ENCODE data around the gene NLRP6. TPM values are rescaled to one million over a fixed set of nuclear protein-coding genes. Genes with fewer than 3 reads are reported as not detected.
A peak's percentile ranks its signal among the peaks of the same experiment; 100 is the strongest.

The NLRP6 gene
- total and polyA plus RNA-seq, 2 experiments from 2014 or later: not detected

DNA sequence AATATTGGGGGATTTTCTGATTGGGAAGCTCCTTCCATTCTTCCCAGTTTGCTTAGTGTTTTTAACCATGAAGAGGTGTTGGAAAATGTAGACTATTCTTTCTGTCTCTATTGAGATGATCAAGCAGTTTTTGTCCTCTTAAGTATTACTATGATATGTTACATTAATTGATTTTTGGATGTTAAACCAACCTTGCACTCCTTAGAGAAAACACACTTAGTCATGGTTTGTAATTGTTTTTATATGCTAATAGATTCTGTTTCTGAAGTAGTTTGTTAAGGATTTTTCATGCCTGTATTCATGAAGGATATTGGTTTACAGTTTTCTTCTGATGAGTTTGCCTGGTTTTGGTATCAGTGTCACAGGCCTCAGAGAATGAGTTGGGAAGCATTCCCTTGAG, 2.0 kb upstream of the NLRP6 start:
- no peak overlapping the region for H3K4me3 ChIP-seq
- no peaks in the 10 kb centered on the region for H3K9me2 ChIP-seq (ENCODE audit: insufficient read depth)
- DNase-seq: no peak
- H3K79me2 ChIP-seq (ENCODE audit: insufficient read depth): no peaks in the 10 kb centered on the region
- no peaks in the 10 kb centered on the region for H3K36me3 ChIP-seq (ENCODE audit: low read depth)
- H4K20me1 ChIP-seq (ENCODE audit: insufficient read depth): no peaks in the 10 kb centered on the region
- no peaks in the 10 kb centered on the region for H3F3A ChIP-seq (ENCODE audit: insufficient read depth)
- in situ Hi-C loops (cut with MboI): no loop called here
- H3K27ac ChIP-seq: no peak overlapping the region
- peaks cover 46% of the 10 kb centered on the region for H3K27me3 ChIP-seq (replicated peaks; ENCODE audit: insufficient read depth)
- H3K9ac ChIP-seq: no peak overlapping the region
- no peak for TF ChIP-seq EZH2phosphoT487 (IDR thresholded peaks at IDR 0.05; ENCODE audit: insufficient read depth, low read depth)
- no peak for TF ChIP-seq EZH2 (IDR thresholded peaks at IDR 0.05; ENCODE audit: insufficient read depth, poor library complexity, severe bottlenecking)
- no peaks in the 10 kb centered on the region for H3K4me1 ChIP-seq (ENCODE audit: insufficient read depth)
- no peak overlapping the region for H3K4me2 ChIP-seq (ENCODE audit: unreplicated experiment)
- H2AFZ ChIP-seq: no peak overlapping the region
- H3K9me3 ChIP-seq (ENCODE audit: low read depth): no peaks in the 10 kb centered on the region

DNA sequence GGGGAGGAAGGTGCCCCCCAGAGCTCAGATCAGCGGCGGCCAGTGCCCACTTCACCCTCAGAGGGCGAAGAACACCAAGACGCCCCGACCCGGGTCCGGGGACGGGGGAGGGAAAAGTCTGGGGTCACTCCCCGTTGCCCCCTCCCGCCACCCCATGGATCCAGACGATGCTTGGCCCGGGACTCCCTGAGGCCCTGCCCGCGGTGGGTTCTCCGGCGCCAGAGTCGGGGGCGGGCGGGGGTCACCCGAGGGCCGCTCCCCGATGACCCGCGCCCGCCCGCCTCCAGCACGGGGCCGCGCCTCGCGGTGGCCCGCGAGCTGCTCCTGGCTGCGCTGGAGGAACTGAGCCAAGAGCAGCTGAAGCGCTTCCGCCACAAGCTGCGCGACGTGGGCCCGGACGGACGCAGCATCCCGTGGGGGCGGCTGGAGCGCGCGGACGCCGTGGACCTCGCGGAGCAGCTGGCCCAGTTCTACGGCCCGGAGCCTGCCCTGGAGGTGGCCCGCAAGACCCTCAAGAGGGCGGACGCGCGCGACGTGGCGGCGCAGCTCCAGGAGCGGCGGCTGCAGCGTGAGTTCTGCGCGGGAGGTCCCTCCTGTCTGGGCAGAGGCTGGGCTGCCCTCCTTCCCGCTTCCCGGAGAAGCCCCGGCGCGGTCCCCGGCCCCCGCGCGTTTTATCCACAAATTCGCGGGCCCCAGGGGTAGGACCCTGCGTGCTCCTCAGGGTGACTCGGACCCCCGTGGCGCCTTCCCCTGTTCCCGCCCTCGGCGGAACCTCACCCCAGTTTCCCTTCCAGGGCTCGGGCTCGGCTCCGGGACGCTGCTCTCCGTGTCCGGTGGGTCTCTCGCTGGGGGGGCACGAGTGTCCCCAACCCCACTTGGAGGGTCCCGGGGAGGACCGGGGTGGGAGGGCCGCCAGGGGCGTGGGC, 1.1 kb downstream of the NLRP6 start:
- Histone ChIP-seq H3K4me2 (ENCODE audit: unreplicated experiment) (no peak overlapping the region), H3F3A (ENCODE audit: insufficient read depth) (no peaks in the 10 kb centered on the region), H3K4me3 (no peak overlapping the region), H3K27ac (no peak overlapping the region), H3K27me3 (replicated peaks; ENCODE audit: insufficient read depth) (peaks cover 71% of the 10 kb centered on the region), H2AFZ (no peak overlapping the region), H3K9ac (no peak overlapping the region), H3K36me3 (ENCODE audit: low read depth) (no peaks in the 10 kb centered on the region), H3K9me3 (ENCODE audit: low read depth) (no peaks in the 10 kb centered on the region), H3K4me1 (ENCODE audit: insufficient read depth) (no peaks in the 10 kb centered on the region), H4K20me1 (ENCODE audit: insufficient read depth) (no peaks in the 10 kb centered on the region), H3K9me2 (ENCODE audit: insufficient read depth) (no peaks in the 10 kb centered on the region), H3K79me2 (ENCODE audit: insufficient read depth) (no peaks in the 10 kb centered on the region)
- in situ Hi-C loops (cut with MboI): no loop called here
- 11 to 12% methylated on average over 38 to 84 of the region's 97 CpGs for WGBS, 2 experiments (ENCODE audit: low coverage in 1 of 2, low lambda C conversion rate in 2 of 2, missing lambda C conversion rate in 2 of 2)
- DNase-seq: no peak
- TF ChIP-seq EZH2 (IDR thresholded peaks at IDR 0.05; ENCODE audit: insufficient read depth, poor library complexity, severe bottlenecking) (no peak), EZH2phosphoT487 (IDR thresholded peaks at IDR 0.05; ENCODE audit: insufficient read depth, low read depth) (0 out of 2 replicates have a peak, but pooled peaks have one; percentile 34)

DNA sequence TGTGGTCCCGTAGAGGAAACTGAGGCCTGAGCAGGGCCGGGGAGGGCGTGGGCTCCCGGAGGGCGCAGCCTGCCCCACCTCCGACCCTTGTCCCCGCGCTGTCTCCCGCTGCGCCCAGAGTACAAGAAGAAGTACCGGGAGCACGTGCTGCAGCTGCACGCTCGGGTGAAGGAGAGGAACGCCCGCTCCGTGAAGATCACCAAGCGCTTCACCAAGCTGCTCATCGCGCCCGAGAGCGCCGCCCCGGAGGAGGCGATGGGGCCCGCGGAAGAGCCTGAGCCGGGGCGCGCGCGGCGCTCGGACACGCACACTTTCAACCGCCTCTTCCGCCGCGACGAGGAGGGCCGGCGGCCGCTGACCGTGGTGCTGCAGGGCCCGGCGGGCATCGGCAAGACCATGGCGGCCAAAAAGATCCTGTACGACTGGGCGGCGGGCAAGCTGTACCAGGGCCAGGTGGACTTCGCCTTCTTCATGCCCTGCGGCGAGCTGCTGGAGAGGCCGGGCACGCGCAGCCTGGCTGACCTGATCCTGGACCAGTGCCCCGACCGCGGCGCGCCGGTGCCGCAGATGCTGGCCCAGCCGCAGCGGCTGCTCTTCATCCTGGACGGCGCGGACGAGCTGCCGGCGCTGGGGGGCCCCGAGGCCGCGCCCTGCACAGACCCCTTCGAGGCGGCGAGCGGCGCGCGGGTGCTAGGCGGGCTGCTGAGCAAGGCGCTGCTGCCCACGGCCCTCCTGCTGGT, 1.9 kb downstream of the NLRP6 start:
- H3K4me1 ChIP-seq (ENCODE audit: insufficient read depth): no peaks in the 10 kb centered on the region
- H3K4me2 ChIP-seq (ENCODE audit: unreplicated experiment): no peak overlapping the region
- H3K79me2 ChIP-seq (ENCODE audit: insufficient read depth): no peaks in the 10 kb centered on the region
- no peak overlapping the region for H3K9ac ChIP-seq
- no peak for TF ChIP-seq EZH2phosphoT487 (IDR thresholded peaks at IDR 0.05; ENCODE audit: insufficient read depth, low read depth)
- no peak for TF ChIP-seq EZH2 (IDR thresholded peaks at IDR 0.05; ENCODE audit: insufficient read depth, poor library complexity, severe bottlenecking)
- H3K36me3 ChIP-seq (ENCODE audit: low read depth): no peaks in the 10 kb centered on the region
- no peaks in the 10 kb centered on the region for H4K20me1 ChIP-seq (ENCODE audit: insufficient read depth)
- peak; percentile 64 for DNase-seq
- WGBS, 2 experiments (ENCODE audit: low coverage in 1 of 2, low lambda C conversion rate in 2 of 2, missing lambda C conversion rate in 2 of 2): 3 to 6% methylated on average over 61 to 64 of the region's 85 CpGs
- H3K27ac ChIP-seq: no peak overlapping the region
- H2AFZ ChIP-seq: no peak overlapping the region
- H3K9me2 ChIP-seq (ENCODE audit: insufficient read depth): no peaks in the 10 kb centered on the region
- no peaks in the 10 kb centered on the region for H3F3A ChIP-seq (ENCODE audit: insufficient read depth)
- in situ Hi-C loops (cut with MboI): no loop called here
- H3K9me3 ChIP-seq (ENCODE audit: low read depth): no peaks in the 10 kb centered on the region
- no peak overlapping the region for H3K4me3 ChIP-seq
- H3K27me3 ChIP-seq (replicated peaks; ENCODE audit: insufficient read depth): peaks cover 71% of the 10 kb centered on the region

DNA sequence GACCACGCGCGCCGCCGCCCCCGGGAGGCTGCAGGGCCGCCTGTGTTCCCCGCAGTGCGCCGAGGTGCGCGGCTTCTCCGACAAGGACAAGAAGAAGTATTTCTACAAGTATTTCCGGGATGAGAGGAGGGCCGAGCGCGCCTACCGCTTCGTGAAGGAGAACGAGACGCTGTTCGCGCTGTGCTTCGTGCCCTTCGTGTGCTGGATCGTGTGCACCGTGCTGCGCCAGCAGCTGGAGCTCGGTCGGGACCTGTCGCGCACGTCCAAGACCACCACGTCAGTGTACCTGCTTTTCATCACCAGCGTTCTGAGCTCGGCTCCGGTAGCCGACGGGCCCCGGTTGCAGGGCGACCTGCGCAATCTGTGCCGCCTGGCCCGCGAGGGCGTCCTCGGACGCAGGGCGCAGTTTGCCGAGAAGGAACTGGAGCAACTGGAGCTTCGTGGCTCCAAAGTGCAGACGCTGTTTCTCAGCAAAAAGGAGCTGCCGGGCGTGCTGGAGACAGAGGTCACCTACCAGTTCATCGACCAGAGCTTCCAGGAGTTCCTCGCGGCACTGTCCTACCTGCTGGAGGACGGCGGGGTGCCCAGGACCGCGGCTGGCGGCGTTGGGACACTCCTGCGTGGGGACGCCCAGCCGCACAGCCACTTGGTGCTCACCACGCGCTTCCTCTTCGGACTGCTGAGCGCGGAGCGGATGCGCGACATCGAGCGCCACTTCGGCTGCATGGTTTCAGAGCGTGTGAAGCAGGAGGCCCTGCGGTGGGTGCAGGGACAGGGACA, 2.7 kb downstream of the NLRP6 start:
- Histone ChIP-seq H3K27me3 (replicated peaks; ENCODE audit: insufficient read depth) (peaks cover 63% of the 10 kb centered on the region), H3K36me3 (ENCODE audit: low read depth) (no peaks in the 10 kb centered on the region), H3K4me2 (ENCODE audit: unreplicated experiment) (no peak overlapping the region), H3K9me2 (ENCODE audit: insufficient read depth) (no peaks in the 10 kb centered on the region), H3K4me1 (ENCODE audit: insufficient read depth) (no peaks in the 10 kb centered on the region), H2AFZ (no peak overlapping the region), H4K20me1 (ENCODE audit: insufficient read depth) (no peaks in the 10 kb centered on the region), H3K79me2 (ENCODE audit: insufficient read depth) (no peaks in the 10 kb centered on the region), H3K9me3 (ENCODE audit: low read depth) (no peaks in the 10 kb centered on the region), H3K9ac (no peak overlapping the region), H3K27ac (no peak overlapping the region), H3K4me3 (no peak overlapping the region), H3F3A (ENCODE audit: insufficient read depth) (no peaks in the 10 kb centered on the region)
- peak; percentile 20 for DNase-seq
- 0 out of 2 replicates have a peak, but pooled peaks have one; percentile 34 for TF ChIP-seq EZH2phosphoT487 (IDR thresholded peaks at IDR 0.05; ENCODE audit: insufficient read depth, low read depth)
- peak; percentile 78 for TF ChIP-seq EZH2 (IDR thresholded peaks at IDR 0.05; ENCODE audit: insufficient read depth, poor library complexity, severe bottlenecking)
- 8 to 9% methylated on average over 76 of the region's 79 CpGs for WGBS, 2 experiments (ENCODE audit: low coverage in 1 of 2, low lambda C conversion rate in 2 of 2, missing lambda C conversion rate in 2 of 2)
- in situ Hi-C loops (cut with MboI): no loop called here

All from GM23248 (cell line).